Measurements from ENCODE around the gene SUMO1. TPM values are rescaled to one million over a fixed set of nuclear protein-coding genes. Genes with fewer than 3 reads are reported as not detected.
"Not testable (repeated sequence)": the region's sequence is repeated elsewhere in the genome, so short reads cannot be mapped to it uniquely, and the experiment has no call there.

The SUMO1 gene
- total RNA-seq (10 to 100 TPM; 53.2 to 53.5 TPM), polyA plus RNA-seq (100 to 1,000 TPM; 143 to 262 TPM)

DNA sequence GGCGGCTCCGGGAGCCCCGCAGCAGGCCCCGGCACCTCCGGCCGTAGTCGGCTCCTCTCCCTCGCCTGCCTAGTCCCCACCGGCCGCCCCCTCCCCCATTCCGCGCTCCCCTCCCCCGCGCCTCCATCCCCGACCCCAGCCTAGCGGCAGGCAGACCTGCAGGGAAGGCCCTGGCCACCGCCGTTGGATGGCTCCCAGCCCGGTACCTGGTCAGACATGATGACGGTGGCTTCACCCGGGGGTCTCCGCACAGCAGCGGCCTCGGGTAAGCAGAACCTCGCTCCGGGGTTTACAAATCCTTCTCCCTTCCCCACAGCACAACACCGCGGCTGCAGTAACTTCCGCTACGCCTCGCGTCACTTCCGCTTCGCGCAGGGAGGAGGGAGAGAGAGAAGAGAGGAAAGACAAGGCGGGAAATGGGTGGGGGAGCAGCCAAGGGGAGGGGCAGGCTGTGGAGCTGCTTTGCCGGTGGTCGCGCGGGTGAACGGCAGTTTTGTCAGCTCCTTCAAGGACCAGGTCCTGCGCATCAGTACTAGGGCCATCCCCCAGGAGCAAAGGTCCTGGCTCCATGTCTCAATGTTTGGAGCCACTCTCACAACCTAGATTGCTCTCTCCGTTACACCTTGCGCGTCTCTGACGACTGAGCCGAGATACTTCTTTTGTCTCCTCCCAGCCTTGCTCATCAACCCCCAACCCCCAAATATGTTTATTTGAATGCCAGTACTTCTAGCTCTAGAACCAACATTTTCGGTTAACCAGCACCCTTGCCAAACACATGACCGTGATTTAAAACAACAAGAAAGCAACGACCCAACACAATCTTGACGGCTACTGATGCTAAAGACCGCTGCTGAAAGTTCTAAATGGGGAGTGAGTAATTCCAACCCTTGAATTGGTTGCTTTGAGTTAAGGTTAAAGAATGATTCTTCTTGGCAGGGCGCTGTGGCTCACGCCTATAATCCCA lies at the start of gene SUMO1:
Gene SUMO1 (minus strand): TSS at position 364 of the 964 bp plus-strand sequence. CDS start 146 bp downstream, at position 218.
- peaks cover 16 to 48% (median 34%) of the 10 kb centered on the region in 4 donors for H3K4me1 Mint-ChIP-seq
- H3K4me3 Mint-ChIP-seq = peak within 1 kb of the TSS; percentile 95 to 100 (median 98)
- Histone ChIP-seq H3K27me3 (ENCODE audit: insufficient read depth, low read length) (no peaks in the 10 kb centered on the region), H3K9me3 (ENCODE audit: control insufficient read depth in 1 of 2, low read length in 2 of 2) (no peaks in the 10 kb centered on the region), H3K4me1 (ENCODE audit: insufficient read depth, low read length) (peaks cover 17% of the 10 kb centered on the region), H3K36me3 (ENCODE audit: insufficient read depth, low read length) (no peaks in the 10 kb centered on the region), H3K4me3 (ENCODE audit: low read length in 2 of 2) (peak within 1 kb of the TSS; percentile 52 to 96), H3K27ac (ENCODE audit: low read depth, low read length) (peak within 1 kb of the TSS; percentile 81)
- ChIA-PET CTCF (ENCODE audit: partially characterized antibody) (no interaction called here), POLR2A (ENCODE audit: partially characterized antibody) (interaction anchor here (0.6 to 1.6 kb wide), 4 partner anchors 28 to 40 kb away, joined by 3 to 19 read pairs (median 4); partner anchors contain the start of gene NOP58)
- H3K27ac Mint-ChIP-seq = peak within 1 kb of the TSS; percentile 89 to 100 (median 98)
- intact Hi-C loops (cut with micrococcal nuclease) = loop anchor here (1.0 to 5.0 kb wide), 3 partner anchors 27 to 1426 kb away; partner anchors contain the start of genes ALS2, BZW1 and NOP58
- H3K27me3 Mint-ChIP-seq = no peaks in the 10 kb centered on the region
- H3K9me3 Mint-ChIP-seq = no peaks in the 10 kb centered on the region
- DNase-seq = peak; percentile 90 to 96 (median 90)
- H3K36me3 Mint-ChIP-seq = peaks cover 0 to 12% of the 10 kb centered on the region in 2 donors

DNA sequence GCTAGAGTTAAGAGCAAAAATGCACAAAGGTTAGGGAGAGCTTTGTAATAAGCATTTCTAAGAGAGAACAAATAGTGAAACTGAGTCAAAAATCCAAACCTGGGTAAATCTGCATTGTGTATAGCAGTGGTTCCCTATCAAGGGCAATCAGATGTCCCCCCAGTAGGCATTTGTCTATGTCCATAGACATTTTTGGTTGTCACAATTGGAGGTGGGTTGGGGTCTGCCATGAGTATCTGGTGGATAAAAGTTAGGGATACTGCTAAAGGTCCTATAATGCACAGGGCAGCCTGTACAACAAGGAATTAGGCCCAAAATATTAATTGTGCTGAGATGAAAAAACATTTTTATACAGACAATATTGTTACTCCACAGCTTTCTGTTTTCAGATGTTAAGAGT lies 48.2 kb upstream of the SUMO1 start:
- Mint-ChIP-seq H3K4me3 (no peak overlapping the region), H3K27ac (peak overlapping the region in 1 of 7 donors; percentile 62), H3K27me3 (no peaks in the 10 kb centered on the region), H3K36me3 (peaks cover 42 to 72% of the 10 kb centered on the region in 2 donors), H3K9me3 (no peaks in the 10 kb centered on the region), H3K4me1 (peaks cover 0 to 3% (median under 1%) of the 10 kb centered on the region in 4 donors)
- Histone ChIP-seq H3K27ac (ENCODE audit: low read depth, low read length) (no peak overlapping the region), H3K27me3 (ENCODE audit: insufficient read depth, low read length) (no peaks in the 10 kb centered on the region), H3K9me3 (ENCODE audit: control insufficient read depth in 1 of 2, low read length in 2 of 2) (no peaks in the 10 kb centered on the region), H3K36me3 (ENCODE audit: insufficient read depth, low read length) (peaks cover 75% of the 10 kb centered on the region), H3K4me1 (ENCODE audit: insufficient read depth, low read length) (no peaks in the 10 kb centered on the region), H3K4me3 (ENCODE audit: low read length in 2 of 2) (no peak overlapping the region)
- ChIA-PET POLR2A (ENCODE audit: partially characterized antibody) (no interaction called here), CTCF (ENCODE audit: partially characterized antibody) (interaction anchor here (0.7 to 2.5 kb wide), 2 partner anchors 8 to 13 kb away, joined by 4 to 10 read pairs; no protein-coding TSS in a partner anchor)
- intact Hi-C loops (cut with micrococcal nuclease) = no loop called here
- no peak for DNase-seq

DNA sequence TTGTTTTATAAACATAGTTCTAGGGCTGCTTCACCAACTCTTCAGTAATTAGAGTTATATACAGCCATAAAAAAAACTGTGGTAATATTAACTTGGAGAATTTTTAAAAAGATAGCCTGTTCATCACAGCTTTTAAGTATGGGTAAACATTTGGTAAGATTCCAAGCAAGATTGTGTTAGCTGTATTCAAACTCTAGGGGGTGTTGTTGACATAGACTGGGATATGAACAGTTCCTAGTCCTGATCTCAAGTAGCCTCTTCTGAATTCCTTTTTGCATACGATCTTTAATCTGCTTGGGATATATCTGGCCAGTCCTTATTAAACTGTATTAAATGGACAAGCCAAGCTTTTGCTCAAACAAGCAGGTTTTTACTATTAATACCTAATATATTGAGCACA lies 40.5 kb upstream of the SUMO1 start:
- ChIA-PET POLR2A (ENCODE audit: partially characterized antibody) (interaction anchor here (0.6 kb wide), 1 partner anchor 20 kb away, joined by 3 read pairs; no protein-coding TSS in a partner anchor), CTCF (ENCODE audit: partially characterized antibody) (interaction anchor here (0.8 to 2.3 kb wide), 7 partner anchors 8 to 113 kb away, joined by 3 to 10 read pairs (median 3); no protein-coding TSS in a partner anchor)
- Mint-ChIP-seq H3K27me3 (no peaks in the 10 kb centered on the region), H3K27ac (peak overlapping the region in 1 of 7 donors; percentile 27), H3K4me3 (no peak overlapping the region), H3K9me3 (no peaks in the 10 kb centered on the region), H3K4me1 (peaks cover 9 to 21% (median 16%) of the 10 kb centered on the region in 4 donors), H3K36me3 (peaks cover 24 to 60% of the 10 kb centered on the region in 2 donors)
- no peak for DNase-seq
- intact Hi-C loops (cut with micrococcal nuclease) = no loop called here
- peaks cover 53% of the 10 kb centered on the region for H3K36me3 ChIP-seq (ENCODE audit: insufficient read depth, low read length)
- H3K9me3 ChIP-seq (ENCODE audit: control insufficient read depth in 1 of 2, low read length in 2 of 2) = no peaks in the 10 kb centered on the region
- peaks cover 13% of the 10 kb centered on the region for H3K4me1 ChIP-seq (ENCODE audit: insufficient read depth, low read length)
- H3K27ac ChIP-seq (ENCODE audit: low read depth, low read length) = peak overlapping the region; percentile 10
- no peaks in the 10 kb centered on the region for H3K27me3 ChIP-seq (ENCODE audit: insufficient read depth, low read length)
- no peak overlapping the region for H3K4me3 ChIP-seq (ENCODE audit: low read length in 2 of 2)

DNA sequence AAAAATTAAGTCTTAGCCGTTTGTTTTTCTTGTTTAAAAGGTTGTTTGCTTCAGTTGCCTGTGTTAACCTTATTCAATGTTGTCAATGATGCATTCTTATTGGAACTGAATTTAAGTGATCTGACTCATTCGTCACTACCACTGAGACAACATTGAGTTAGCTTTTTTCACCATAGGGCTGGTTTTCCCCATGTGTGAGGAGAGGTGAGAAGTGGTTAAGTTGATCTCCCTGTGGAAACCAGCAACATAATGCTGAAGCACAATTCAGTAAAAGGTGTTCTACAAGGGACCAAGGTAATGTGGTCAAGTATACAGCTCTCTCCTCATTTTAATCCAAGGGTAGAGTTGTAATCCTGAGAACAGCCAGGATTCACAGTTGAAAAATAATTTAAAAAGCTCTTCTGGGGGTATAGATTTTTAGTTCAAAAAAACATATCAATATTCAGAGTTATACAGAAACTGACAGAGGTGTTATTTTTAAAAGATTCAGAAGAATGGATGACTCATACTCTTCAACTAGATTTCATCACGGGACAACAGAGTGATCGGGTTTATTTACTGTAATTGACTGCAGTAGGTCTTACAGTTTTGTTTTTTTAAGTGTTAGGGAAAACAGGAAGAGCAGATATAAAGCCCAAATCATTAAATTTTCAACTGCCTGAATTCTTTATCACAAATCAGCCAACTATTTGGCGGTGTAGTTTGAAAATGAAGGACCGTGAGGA lies 39.8 kb upstream of the SUMO1 start:
- peaks cover 9 to 27% (median 17%) of the 10 kb centered on the region in 4 donors for H3K4me1 Mint-ChIP-seq
- peaks cover 20% of the 10 kb centered on the region for H3K4me1 ChIP-seq (ENCODE audit: insufficient read depth, low read length)
- no peak overlapping the region for H3K4me3 ChIP-seq (ENCODE audit: low read length in 2 of 2)
- ChIA-PET POLR2A (ENCODE audit: partially characterized antibody) (interaction anchor here (1.3 to 1.9 kb wide), 2 partner anchors 11 to 40 kb away, joined by 3 to 8 read pairs; partner anchors contain the start of gene SUMO1), CTCF (ENCODE audit: partially characterized antibody) (interaction anchor here (0.8 to 2.3 kb wide), 9 partner anchors 9 to 114 kb away, joined by 3 to 10 read pairs (median 3); no protein-coding TSS in a partner anchor)
- H3K4me3 Mint-ChIP-seq = no peak overlapping the region
- H3K36me3 Mint-ChIP-seq = peaks cover 24 to 61% of the 10 kb centered on the region in 2 donors
- peaks cover 47% of the 10 kb centered on the region for H3K36me3 ChIP-seq (ENCODE audit: insufficient read depth, low read length)
- no peaks in the 10 kb centered on the region for H3K27me3 ChIP-seq (ENCODE audit: insufficient read depth, low read length)
- no peak for DNase-seq
- H3K9me3 Mint-ChIP-seq = no peaks in the 10 kb centered on the region
- no peaks in the 10 kb centered on the region for H3K27me3 Mint-ChIP-seq
- H3K9me3 ChIP-seq (ENCODE audit: control insufficient read depth in 1 of 2, low read length in 2 of 2) = no peaks in the 10 kb centered on the region
- intact Hi-C loops (cut with micrococcal nuclease) = no loop called here
- H3K27ac Mint-ChIP-seq = peak overlapping the region in 4 of 7 donors; percentile 7 to 60 (median 30)
- peak overlapping the region; percentile 10 for H3K27ac ChIP-seq (ENCODE audit: low read depth, low read length)

GRCh38 chr2:202276078-202276720 lies 37.8 kb upstream of the SUMO1 start:
- DNase-seq; H3K27ac ChIP-seq (ENCODE audit: low read depth, low read length); H3K4me3 ChIP-seq (ENCODE audit: low read length in 2 of 2); H3K4me3 Mint-ChIP-seq; H3K9me3 Mint-ChIP-seq; H3K9me3 ChIP-seq (ENCODE audit: control insufficient read depth in 1 of 2, low read length in 2 of 2); CTCF ChIA-PET (ENCODE audit: partially characterized antibody); H3K27me3 ChIP-seq (ENCODE audit: insufficient read depth, low read length); H3K27me3 Mint-ChIP-seq; intact Hi-C loops (cut with micrococcal nuclease): not testable (repeated sequence)
- H3K4me1 ChIP-seq (ENCODE audit: insufficient read depth, low read length) = peaks cover 38% of the 10 kb centered on the region
- peaks cover 18 to 47% (median 30%) of the 10 kb centered on the region in 4 donors for H3K4me1 Mint-ChIP-seq
- peaks cover 13 to 54% of the 10 kb centered on the region in 2 donors for H3K36me3 Mint-ChIP-seq
- H3K36me3 ChIP-seq (ENCODE audit: insufficient read depth, low read length) = peaks cover 33% of the 10 kb centered on the region
- POLR2A ChIA-PET (ENCODE audit: partially characterized antibody) = interaction anchor here (1.9 kb wide), 1 partner anchor 9 kb away, joined by 8 read pairs; no protein-coding TSS in a partner anchor
- H3K27ac Mint-ChIP-seq = peak overlapping the region in 3 of 7 donors; percentile 53 to 64 (median 60)

DNA sequence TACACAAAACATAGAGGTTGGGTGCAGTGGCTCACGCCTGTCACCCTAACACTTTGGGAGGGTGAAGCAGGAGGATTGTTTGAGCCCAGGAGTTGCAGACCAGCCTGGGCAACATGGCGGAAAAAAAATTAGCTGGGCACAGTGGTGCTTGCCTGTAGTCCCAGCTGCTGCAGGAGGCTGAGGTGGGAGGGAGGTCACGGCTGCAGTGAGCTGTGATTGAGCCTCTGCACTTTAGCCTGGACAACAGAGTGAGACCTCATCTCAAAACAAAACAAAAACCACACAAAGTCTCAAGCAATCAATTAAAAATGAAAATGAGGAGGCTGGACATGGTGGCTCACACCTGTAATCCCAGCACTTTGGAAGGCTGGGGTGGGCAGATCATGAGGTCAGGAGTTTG lies 32.1 kb upstream of the SUMO1 start:
- Mint-ChIP-seq H3K27me3 (no peaks in the 10 kb centered on the region), H3K36me3 (peaks cover 0 to 26% of the 10 kb centered on the region in 2 donors), H3K4me3 (peak overlapping the region; percentile 65 to 82 (median 77)), H3K27ac (peak overlapping the region in 6 of 7 donors; percentile 53 to 90 (median 78)), H3K9me3 (no peaks in the 10 kb centered on the region), H3K4me1 (peaks cover 21 to 56% (median 40%) of the 10 kb centered on the region in 4 donors)
- Histone ChIP-seq H3K27me3 (ENCODE audit: insufficient read depth, low read length) (no peaks in the 10 kb centered on the region), H3K4me1 (ENCODE audit: insufficient read depth, low read length) (peaks cover 72% of the 10 kb centered on the region), H3K27ac (ENCODE audit: low read depth, low read length) (peak overlapping the region; percentile 30), H3K9me3 (ENCODE audit: control insufficient read depth in 1 of 2, low read length in 2 of 2) (no peaks in the 10 kb centered on the region), H3K36me3 (ENCODE audit: insufficient read depth, low read length) (no peaks in the 10 kb centered on the region), H3K4me3 (ENCODE audit: low read length in 2 of 2) (no peak overlapping the region)
- intact Hi-C loops (cut with micrococcal nuclease) = no loop called here
- DNase-seq = no peak
- POLR2A ChIA-PET (ENCODE audit: partially characterized antibody) = interaction anchor here (1.3 kb wide), 1 partner anchor 365 kb away, joined by 3 read pairs; no protein-coding TSS in a partner anchor
- CTCF ChIA-PET (ENCODE audit: partially characterized antibody) = interaction anchor here (1.4 kb wide), 1 partner anchor 29 kb away, joined by 3 read pairs; no protein-coding TSS in a partner anchor
